ENCODE results near the gene B3GAT1. TPM values are rescaled to one million over a fixed set of nuclear protein-coding genes. Genes with fewer than 3 reads are reported as not detected.
A peak's percentile ranks its signal among the peaks of the same experiment; 100 is the strongest.

Gene B3GAT1
- polyA plus RNA-seq, 1 donor: 2.0 TPM

DNA sequence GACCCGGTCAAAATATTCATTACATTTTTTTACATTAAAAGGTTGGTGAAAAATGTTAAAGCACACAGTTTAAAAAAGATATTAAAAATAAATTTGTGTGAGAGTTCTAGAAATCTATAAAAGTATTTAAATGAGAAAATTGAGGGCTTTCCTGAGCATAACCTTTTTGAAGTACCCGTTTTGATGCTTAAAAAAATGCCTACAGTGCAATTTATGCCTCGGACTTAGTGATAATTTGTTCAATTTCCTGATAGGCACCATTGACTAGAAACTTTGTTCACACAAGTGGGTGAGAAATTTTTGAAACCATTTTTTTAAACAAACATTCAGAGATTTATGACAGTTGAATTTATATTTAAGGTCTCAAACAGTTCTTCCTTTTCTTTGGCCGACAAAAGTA, 29.7 kb upstream of the B3GAT1 start:
- DNase-seq: no peak
- Histone ChIP-seq H3K4me1 (ENCODE audit: control insufficient read depth, insufficient read depth, low read length) (peaks cover 16% of the 10 kb centered on the region), H3K27ac (ENCODE audit: low read length) (no peak overlapping the region), H3K9me3 (ENCODE audit: control insufficient read depth, low read depth, low read length) (no peaks in the 10 kb centered on the region), H3K27me3 (ENCODE audit: control insufficient read depth, insufficient read depth, low read length) (no peaks in the 10 kb centered on the region), H3K36me3 (ENCODE audit: control insufficient read depth, insufficient read depth, low read length) (no peaks in the 10 kb centered on the region), H3K4me3 (ENCODE audit: low read length) (no peak overlapping the region)
- WGBS (ENCODE audit: insufficient coverage, low lambda C conversion rate): 86% methylated on average over 3 of the region's 4 CpGs

DNA sequence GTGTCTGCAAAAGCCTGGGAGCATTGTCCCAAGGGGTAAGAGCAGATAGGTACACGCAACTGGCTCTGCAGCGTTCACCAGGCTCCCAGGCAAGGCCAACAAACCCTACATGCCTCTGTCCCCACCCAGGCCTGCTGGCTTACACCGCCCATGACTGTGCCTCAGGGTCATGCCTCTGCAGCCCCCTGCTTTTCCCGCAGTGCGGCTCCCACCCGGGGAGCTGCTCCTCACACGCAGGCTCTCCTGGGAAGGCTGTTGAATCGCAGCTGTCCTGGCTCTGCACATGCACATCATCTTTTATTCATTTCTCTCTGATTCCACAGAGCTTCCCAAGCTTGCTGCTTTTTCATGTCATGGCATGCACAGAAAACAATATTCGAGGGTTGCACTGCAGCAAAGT, 29.2 kb upstream of the B3GAT1 start:
- Histone ChIP-seq H3K27ac (ENCODE audit: low read length) (no peak overlapping the region), H3K4me3 (ENCODE audit: low read length) (no peak overlapping the region), H3K9me3 (ENCODE audit: control insufficient read depth, low read depth, low read length) (no peaks in the 10 kb centered on the region), H3K4me1 (ENCODE audit: control insufficient read depth, insufficient read depth, low read length) (peaks cover 16% of the 10 kb centered on the region), H3K27me3 (ENCODE audit: control insufficient read depth, insufficient read depth, low read length) (no peaks in the 10 kb centered on the region), H3K36me3 (ENCODE audit: control insufficient read depth, insufficient read depth, low read length) (no peaks in the 10 kb centered on the region)
- WGBS (ENCODE audit: insufficient coverage, low lambda C conversion rate): 70% methylated on average over 2 of the region's 9 CpGs
- no peak for DNase-seq

DNA sequence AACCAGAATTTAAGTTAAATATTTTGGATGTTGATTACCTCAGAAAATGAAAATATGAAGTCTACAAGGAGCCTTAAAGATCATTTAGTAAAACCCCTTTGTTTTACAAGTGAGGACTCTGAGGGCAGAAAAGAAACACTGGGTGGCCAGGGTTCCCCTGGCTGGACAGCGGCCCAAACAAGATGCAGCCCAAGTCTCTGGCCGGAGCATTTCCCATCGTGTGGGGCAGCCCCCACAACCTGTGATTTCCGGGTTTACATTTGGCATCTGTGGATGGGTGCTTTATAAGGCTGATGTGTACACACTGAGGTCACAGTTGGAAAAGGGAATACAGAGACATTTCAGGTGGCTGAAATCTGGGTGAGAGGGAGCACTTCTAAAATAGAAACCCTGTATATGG, 28.8 kb upstream of the B3GAT1 start:
- Histone ChIP-seq H3K27me3 (ENCODE audit: control insufficient read depth, insufficient read depth, low read length) (no peaks in the 10 kb centered on the region), H3K4me1 (ENCODE audit: control insufficient read depth, insufficient read depth, low read length) (peaks cover 16% of the 10 kb centered on the region), H3K27ac (ENCODE audit: low read length) (no peak overlapping the region), H3K4me3 (ENCODE audit: low read length) (no peak overlapping the region), H3K36me3 (ENCODE audit: control insufficient read depth, insufficient read depth, low read length) (no peaks in the 10 kb centered on the region), H3K9me3 (ENCODE audit: control insufficient read depth, low read depth, low read length) (no peaks in the 10 kb centered on the region)
- no CpG with 5 or more reads among the region's 4 CpGs for WGBS (ENCODE audit: insufficient coverage, low lambda C conversion rate)
- DNase-seq: no peak

DNA sequence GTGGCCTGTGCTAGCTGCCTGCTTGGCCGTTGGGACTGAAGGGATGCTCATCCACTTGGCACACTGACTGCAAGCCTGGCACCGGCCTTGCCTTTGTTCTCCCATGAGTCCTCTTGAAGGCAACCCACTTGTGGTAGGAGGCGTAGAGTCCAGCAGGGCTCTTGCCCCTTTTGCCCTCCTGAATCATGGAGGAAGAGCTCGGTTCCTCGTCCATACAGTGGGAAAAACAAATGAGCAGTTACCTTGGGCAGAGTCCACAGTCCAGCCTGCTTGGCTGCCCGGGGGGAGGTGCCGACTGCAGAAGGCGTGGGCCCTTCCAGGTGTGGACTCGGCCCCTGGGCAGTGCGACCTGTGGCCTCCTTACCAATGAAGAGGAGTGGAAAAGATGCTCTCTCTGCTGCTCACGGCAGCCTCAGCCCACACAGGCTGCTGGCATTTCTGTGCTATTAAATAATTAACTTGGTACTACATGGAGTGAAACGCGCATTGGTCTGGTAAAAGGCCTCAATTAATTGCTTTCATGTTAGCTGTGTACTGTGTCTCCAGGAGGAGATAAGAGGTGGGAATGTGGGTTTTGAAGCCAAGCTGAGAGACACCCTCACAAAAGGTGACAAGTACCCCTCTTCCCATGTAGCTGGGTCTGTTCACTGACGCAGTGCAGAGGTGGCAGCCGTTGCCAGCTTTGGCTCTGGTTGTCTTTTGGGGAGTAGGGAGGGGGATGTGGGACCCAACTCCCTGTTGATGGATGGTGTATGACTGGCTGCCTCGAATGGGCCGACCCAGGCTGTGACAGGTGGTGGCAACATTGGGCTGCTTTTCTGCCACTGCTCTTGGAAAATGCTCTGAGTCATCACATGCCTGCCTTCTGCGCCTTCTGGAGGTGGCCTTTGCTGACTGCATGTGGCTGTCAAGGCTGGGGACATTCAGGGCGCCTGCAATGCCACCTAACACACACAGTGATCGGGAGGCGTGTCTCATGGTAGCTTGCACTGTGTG, 26.8 kb upstream of the B3GAT1 start:
- Histone ChIP-seq H3K27ac (ENCODE audit: low read length) (peak overlapping the region; percentile 60), H3K4me3 (ENCODE audit: low read length) (no peak overlapping the region), H3K4me1 (ENCODE audit: control insufficient read depth, insufficient read depth, low read length) (peaks cover 16% of the 10 kb centered on the region), H3K27me3 (ENCODE audit: control insufficient read depth, insufficient read depth, low read length) (no peaks in the 10 kb centered on the region), H3K36me3 (ENCODE audit: control insufficient read depth, insufficient read depth, low read length) (no peaks in the 10 kb centered on the region), H3K9me3 (ENCODE audit: control insufficient read depth, low read depth, low read length) (no peaks in the 10 kb centered on the region)
- peak; percentile 38 to 73 for DNase-seq
- WGBS (ENCODE audit: insufficient coverage, low lambda C conversion rate): no CpG with 5 or more reads among the region's 21 CpGs

DNA sequence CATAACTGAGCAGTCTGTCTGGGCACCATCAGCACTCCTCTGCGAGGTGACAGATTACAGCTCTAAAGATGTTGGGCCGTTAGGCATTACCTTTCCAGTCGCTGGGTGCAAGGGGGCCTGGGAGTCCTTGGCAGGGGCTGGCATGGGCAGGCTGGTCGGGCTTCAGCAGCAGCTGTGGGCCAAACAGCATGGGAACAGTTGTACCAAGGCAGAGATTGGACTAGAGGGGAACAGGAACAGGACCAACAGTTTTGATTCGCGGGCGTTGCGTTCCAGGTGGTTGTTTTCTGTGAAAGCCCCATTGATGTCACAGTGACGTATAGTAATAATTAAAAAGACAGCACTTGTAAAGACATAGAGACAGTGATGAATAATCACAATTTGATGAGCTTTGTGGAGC, 25.8 kb upstream of the B3GAT1 start:
- Histone ChIP-seq H3K9me3 (ENCODE audit: control insufficient read depth, low read depth, low read length) (no peaks in the 10 kb centered on the region), H3K4me1 (ENCODE audit: control insufficient read depth, insufficient read depth, low read length) (peaks cover 16% of the 10 kb centered on the region), H3K27me3 (ENCODE audit: control insufficient read depth, insufficient read depth, low read length) (no peaks in the 10 kb centered on the region), H3K36me3 (ENCODE audit: control insufficient read depth, insufficient read depth, low read length) (no peaks in the 10 kb centered on the region), H3K27ac (ENCODE audit: low read length) (no peak overlapping the region), H3K4me3 (ENCODE audit: low read length) (no peak overlapping the region)
- WGBS (ENCODE audit: insufficient coverage, low lambda C conversion rate): no CpG with 5 or more reads among the region's 9 CpGs
- DNase-seq: no peak

DNA sequence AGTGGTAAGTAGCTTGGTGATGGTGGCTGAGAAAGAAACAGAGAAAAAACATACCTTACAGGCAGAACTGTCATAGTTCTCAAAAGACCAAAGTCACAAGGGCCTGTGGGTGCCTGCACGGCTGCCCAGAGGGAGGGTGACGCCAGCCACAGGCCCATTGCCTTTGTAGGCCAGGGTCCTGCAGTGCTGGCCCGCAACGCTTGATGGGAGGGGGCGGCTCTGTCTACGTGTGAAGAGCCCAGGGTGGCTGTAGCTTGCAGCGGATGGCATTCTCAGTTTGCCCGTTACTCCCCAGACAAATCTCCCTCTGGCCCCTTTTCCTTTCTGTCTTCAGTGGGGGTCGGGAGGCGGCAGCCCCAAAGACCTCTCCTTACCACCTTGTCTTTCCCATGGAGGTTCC, 24.7 kb upstream of the B3GAT1 start:
- DNase-seq: no peak
- no peak overlapping the region for H3K4me3 ChIP-seq (ENCODE audit: low read length)
- no peaks in the 10 kb centered on the region for H3K9me3 ChIP-seq (ENCODE audit: control insufficient read depth, low read depth, low read length)
- H3K27me3 ChIP-seq (ENCODE audit: control insufficient read depth, insufficient read depth, low read length): no peaks in the 10 kb centered on the region
- H3K4me1 ChIP-seq (ENCODE audit: control insufficient read depth, insufficient read depth, low read length): peaks cover 16% of the 10 kb centered on the region
- H3K36me3 ChIP-seq (ENCODE audit: control insufficient read depth, insufficient read depth, low read length): no peaks in the 10 kb centered on the region
- no peak overlapping the region for H3K27ac ChIP-seq (ENCODE audit: low read length)
- 100% methylated on average over 1 of the region's 10 CpGs for WGBS (ENCODE audit: insufficient coverage, low lambda C conversion rate)

DNA sequence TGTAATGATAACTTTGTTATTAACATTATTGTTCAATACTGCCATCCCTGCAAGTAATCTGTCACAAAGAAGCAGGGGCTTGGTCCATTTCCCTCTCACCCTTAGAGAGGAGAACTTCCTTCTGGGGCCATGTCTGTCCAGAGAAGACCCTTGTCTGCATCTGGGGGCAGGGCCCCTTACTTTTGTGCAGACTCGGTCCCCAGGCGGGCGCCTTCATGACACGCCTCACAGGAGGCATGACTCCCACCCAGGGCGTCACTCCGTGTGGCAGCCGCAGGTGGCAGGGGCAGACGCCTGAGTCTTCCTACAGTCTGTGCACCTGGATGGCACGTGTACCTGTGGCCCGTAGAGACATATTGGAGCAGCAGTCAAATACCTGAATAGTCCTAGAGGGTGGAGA, 21.8 kb upstream of the B3GAT1 start:
- DNase-seq: no peak
- peaks cover 8% of the 10 kb centered on the region for H3K4me1 ChIP-seq (ENCODE audit: control insufficient read depth, insufficient read depth, low read length)
- H3K9me3 ChIP-seq (ENCODE audit: control insufficient read depth, low read depth, low read length): no peaks in the 10 kb centered on the region
- no CpG with 5 or more reads among the region's 10 CpGs for WGBS (ENCODE audit: insufficient coverage, low lambda C conversion rate)
- H3K27ac ChIP-seq (ENCODE audit: low read length): no peak overlapping the region
- no peaks in the 10 kb centered on the region for H3K36me3 ChIP-seq (ENCODE audit: control insufficient read depth, insufficient read depth, low read length)
- H3K27me3 ChIP-seq (ENCODE audit: control insufficient read depth, insufficient read depth, low read length): peaks cover 5% of the 10 kb centered on the region
- no peak overlapping the region for H3K4me3 ChIP-seq (ENCODE audit: low read length)

DNA sequence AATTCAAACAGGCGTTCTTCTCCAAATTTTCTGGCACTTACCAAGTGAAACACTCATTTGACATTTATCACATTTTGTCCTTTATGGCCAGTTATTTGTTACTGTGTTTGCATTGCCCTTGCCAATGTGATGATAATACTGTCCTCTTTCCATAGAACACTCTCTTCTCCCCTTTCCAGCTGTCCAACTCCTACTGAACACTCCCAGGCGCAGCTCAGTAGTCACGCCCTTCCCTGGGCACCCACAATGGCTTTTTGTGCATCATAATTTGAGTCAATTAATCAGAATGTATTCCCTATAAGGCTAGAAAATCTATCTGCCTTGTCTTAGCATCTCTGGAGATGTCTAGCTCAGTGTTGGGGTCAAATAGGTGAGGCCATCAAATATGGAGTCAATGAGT, 21.2 kb upstream of the B3GAT1 start:
- Histone ChIP-seq H3K9me3 (ENCODE audit: control insufficient read depth, low read depth, low read length) (no peaks in the 10 kb centered on the region), H3K27me3 (ENCODE audit: control insufficient read depth, insufficient read depth, low read length) (peaks cover 7% of the 10 kb centered on the region), H3K4me1 (ENCODE audit: control insufficient read depth, insufficient read depth, low read length) (peaks cover 2% of the 10 kb centered on the region), H3K27ac (ENCODE audit: low read length) (no peak overlapping the region), H3K4me3 (ENCODE audit: low read length) (no peak overlapping the region), H3K36me3 (ENCODE audit: control insufficient read depth, insufficient read depth, low read length) (no peaks in the 10 kb centered on the region)
- DNase-seq: no peak
- WGBS (ENCODE audit: insufficient coverage, low lambda C conversion rate): 43% methylated on average over 1 of the region's 3 CpGs

DNA sequence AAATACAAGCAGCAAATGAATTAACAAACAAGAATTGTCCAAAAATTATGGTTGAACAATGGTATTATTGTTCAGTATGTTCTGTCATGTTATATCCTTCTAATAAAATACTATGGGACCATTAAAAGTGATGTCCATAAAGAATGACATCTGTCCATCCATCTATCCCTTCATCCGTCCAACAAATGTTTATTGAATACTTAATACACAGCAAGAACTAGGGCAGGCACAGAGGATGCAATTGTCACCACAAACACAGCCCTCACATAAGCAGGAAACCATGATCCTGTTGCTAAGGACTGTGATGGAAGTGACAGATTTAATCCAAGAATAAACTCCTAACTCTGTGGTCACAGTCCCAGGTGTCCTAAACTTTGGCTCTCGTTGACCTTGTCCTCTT, 20.7 kb upstream of the B3GAT1 start:
- peaks cover 7% of the 10 kb centered on the region for H3K27me3 ChIP-seq (ENCODE audit: control insufficient read depth, insufficient read depth, low read length)
- H3K4me1 ChIP-seq (ENCODE audit: control insufficient read depth, insufficient read depth, low read length): no peaks in the 10 kb centered on the region
- DNase-seq: no peak
- no peaks in the 10 kb centered on the region for H3K9me3 ChIP-seq (ENCODE audit: control insufficient read depth, low read depth, low read length)
- no peaks in the 10 kb centered on the region for H3K36me3 ChIP-seq (ENCODE audit: control insufficient read depth, insufficient read depth, low read length)
- H3K4me3 ChIP-seq (ENCODE audit: low read length): no peak overlapping the region
- no peak overlapping the region for H3K27ac ChIP-seq (ENCODE audit: low read length)
- WGBS (ENCODE audit: insufficient coverage, low lambda C conversion rate): no CpG with 5 or more reads among the region's 2 CpGs

DNA sequence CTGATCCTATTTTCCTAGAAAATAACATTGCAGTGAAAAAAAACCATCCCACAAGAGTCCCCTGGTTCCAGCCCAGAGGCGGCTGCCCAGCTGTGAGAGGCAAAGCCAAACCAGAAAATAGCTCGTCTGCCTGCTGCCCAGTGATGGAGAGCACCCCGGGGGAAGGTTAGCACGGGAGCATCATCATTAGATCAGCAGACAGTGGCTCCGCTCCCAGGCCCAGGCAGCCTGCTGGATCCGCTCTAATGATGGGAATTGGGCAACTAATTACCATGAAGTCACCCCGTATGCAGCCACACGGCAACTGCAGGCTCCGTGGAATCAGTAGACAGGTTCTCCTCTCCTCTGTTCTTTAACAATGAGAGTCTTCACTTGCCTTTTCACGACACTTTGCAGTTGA, 17.1 kb upstream of the B3GAT1 start:
- Histone ChIP-seq H3K4me1 (ENCODE audit: control insufficient read depth, insufficient read depth, low read length) (no peaks in the 10 kb centered on the region), H3K27me3 (ENCODE audit: control insufficient read depth, insufficient read depth, low read length) (peaks cover 12% of the 10 kb centered on the region), H3K27ac (ENCODE audit: low read length) (no peak overlapping the region), H3K9me3 (ENCODE audit: control insufficient read depth, low read depth, low read length) (no peaks in the 10 kb centered on the region), H3K36me3 (ENCODE audit: control insufficient read depth, insufficient read depth, low read length) (no peaks in the 10 kb centered on the region), H3K4me3 (ENCODE audit: low read length) (no peak overlapping the region)
- no peak for DNase-seq
- no CpG with 5 or more reads among the region's 10 CpGs for WGBS (ENCODE audit: insufficient coverage, low lambda C conversion rate)
